Muscle of leg (tissue), 16 donors: ENCODE measurements around the gene THAP2. TPM values are rescaled to one million over a fixed set of nuclear protein-coding genes. Genes with fewer than 3 reads are reported as not detected.
A peak's percentile ranks its signal among the peaks of the same experiment; 100 is the strongest.

Experiments used
- DNase-seq: peaks from one replicate; pipeline ENCODE4 v3.0.0; 2013
- H3K27ac ChIP-seq: one replicate; pipeline ENCODE4 v1.5.1; 2013; ENCODE audit warnings: mild to moderate bottlenecking, low read length, control low read depth
- H3K27me3 ChIP-seq: one replicate; pipeline ENCODE4 v1.6.1; 2013; ENCODE audit warnings: low read length; ENCODE audit not compliant: control insufficient read depth, insufficient read depth
- H3K36me3 ChIP-seq: one replicate; pipeline ENCODE4 v1.6.1; 2013; ENCODE audit warnings: low read length; ENCODE audit not compliant: control insufficient read depth, insufficient read depth
- H3K4me1 ChIP-seq: one replicate; pipeline ENCODE4 v1.6.1; 2013; ENCODE audit warnings: low read length; ENCODE audit not compliant: control insufficient read depth, insufficient read depth
- H3K4me3 ChIP-seq: one replicate; pipeline ENCODE4 v1.5.1; 2013; ENCODE audit warnings: low read length, control low read depth
- H3K9me3 ChIP-seq: replicated peaks from 2 replicates; pipeline ENCODE4 v1.6.1; 2013; ENCODE audit warnings: low read depth, low read length; ENCODE audit not compliant: control insufficient read depth
- WGBS: methylation state at CpG from one replicate; pipeline ENCODE4 v1.1.5; 2013; ENCODE audit warnings: missing lambda C conversion rate; ENCODE audit not compliant: insufficient coverage; 5-methylcytosine and 5-hydroxymethylcytosine counted together
- long read RNA-seq, 11 donors: transcript quantifications; one replicate each; lab custom pipeline, GENCODE V29; 2026
- polyA plus RNA-seq, 8 donors: library from polyadenylated mRNA; unstranded; fragments of 120-200 nt; gene quantifications; one replicate each; pipeline versions ENCODE4 v1.2.1 to v1.2.3, GENCODE V29; 2013; ENCODE audit warnings: inconsistent platforms in 1 of 8, low replicate concordance in 1 of 8; ENCODE audit not compliant: insufficient read length in 8 of 8, insufficient read depth in 1 of 8
- total RNA-seq: library from RNA; stranded (reverse); fragments of 120-200 nt; gene quantifications from one replicate; pipeline ENCODE4 v1.2.4, GENCODE V29; 2013

Gene THAP2
- total RNA-seq = 12.9 TPM
- 10 to 100 TPM in 1 of 8 donors, 1 to 10 TPM in 7; 7.6 to 10.4 (median 9.0) TPM for polyA plus RNA-seq
- long read RNA-seq, donor 1 = 0 reads
- long read RNA-seq, donor 2, full-length matches to known transcripts = 1 of 1 reads
- long read RNA-seq, donor 2, partial matches to known transcripts = 0 of 1 reads
- long read RNA-seq, donor 2, other reads (novel, unspliced or antisense) = 0 of 1 reads
- long read RNA-seq, donor 3, full-length matches to known transcripts = 4 of 4 reads
- long read RNA-seq, donor 3, partial matches to known transcripts = 0 of 4 reads
- long read RNA-seq, donor 3, other reads (novel, unspliced or antisense) = 0 of 4 reads
- long read RNA-seq, donor 4, full-length matches to known transcripts = 4 of 4 reads
- long read RNA-seq, donor 4, partial matches to known transcripts = 0 of 4 reads
- long read RNA-seq, donor 4, other reads (novel, unspliced or antisense) = 0 of 4 reads
- long read RNA-seq, donor 5, full-length matches to known transcripts = 9 of 9 reads
- long read RNA-seq, donor 5, partial matches to known transcripts = 0 of 9 reads
- long read RNA-seq, donor 5, other reads (novel, unspliced or antisense) = 0 of 9 reads
- long read RNA-seq, donor 6, full-length matches to known transcripts = 8 of 8 reads
- long read RNA-seq, donor 6, partial matches to known transcripts = 0 of 8 reads
- long read RNA-seq, donor 6, other reads (novel, unspliced or antisense) = 0 of 8 reads
- long read RNA-seq, donor 7, full-length matches to known transcripts = 5 of 5 reads
- long read RNA-seq, donor 7, partial matches to known transcripts = 0 of 5 reads
- long read RNA-seq, donor 7, other reads (novel, unspliced or antisense) = 0 of 5 reads
- long read RNA-seq, donor 8, full-length matches to known transcripts = 4 of 4 reads
- long read RNA-seq, donor 8, partial matches to known transcripts = 0 of 4 reads
- long read RNA-seq, donor 8, other reads (novel, unspliced or antisense) = 0 of 4 reads
- long read RNA-seq, donor 9 = 0 reads
- long read RNA-seq, donor 10, full-length matches to known transcripts = 7 of 7 reads
- long read RNA-seq, donor 10, partial matches to known transcripts = 0 of 7 reads
- long read RNA-seq, donor 10, other reads (novel, unspliced or antisense) = 0 of 7 reads
- long read RNA-seq, donor 11, full-length matches to known transcripts = 2 of 2 reads
- long read RNA-seq, donor 11, partial matches to known transcripts = 0 of 2 reads
- long read RNA-seq, donor 11, other reads (novel, unspliced or antisense) = 0 of 2 reads

- Histone ChIP-seq H3K36me3 (peaks cover 9% of the 10 kb centered on the region), H3K9me3 (no peaks in the 10 kb centered on the region), H3K4me1 (peaks cover 7% of the 10 kb centered on the region), H3K4me3 (peak within 1 kb of the TSS; percentile 95), H3K27me3 (no peaks in the 10 kb centered on the region), H3K27ac (peak within 1 kb of the TSS; percentile 99)
- DNase-seq = peak; percentile 100
- 0% methylated on average over 36 of the region's 57 CpGs for WGBS
These were observed at the start of gene THAP2, which contains the start of gene ZFC3H1 for GRCh38 chr12:71663561-71664410. Gene THAP2 (plus strand): TSS chr12:71664301. CDS start chr12:71664510, 209 bp downstream. Gene ZFC3H1 (minus strand): TSS chr12:71663848. CDS start chr12:71663610, 238 bp downstream.

- Histone ChIP-seq H3K27me3 (no peaks in the 10 kb centered on the region), H3K27ac (no peak overlapping the region), H3K4me3 (no peak overlapping the region), H3K4me1 (no peaks in the 10 kb centered on the region), H3K36me3 (peaks cover 31% of the 10 kb centered on the region), H3K9me3 (no peaks in the 10 kb centered on the region)
- 100% methylated on average over 1 of the region's 1 CpG for WGBS
- no peak for DNase-seq
These were observed 42.2 kb upstream of the THAP2 start for GRCh38 chr12:71621938-71622337.

GRCh38 chr12:71625476-71625875 is 38.6 kb upstream of the THAP2 start:
- H3K4me1 ChIP-seq = no peaks in the 10 kb centered on the region
- H3K4me3 ChIP-seq = no peak overlapping the region
- no peaks in the 10 kb centered on the region for H3K27me3 ChIP-seq
- H3K27ac ChIP-seq = no peak overlapping the region
- DNase-seq = no peak
- H3K36me3 ChIP-seq = peaks cover 23% of the 10 kb centered on the region
- no CpG with 5 or more reads among the region's 2 CpGs for WGBS
- H3K9me3 ChIP-seq = no peaks in the 10 kb centered on the region

GRCh38 chr12:71626098-71626497 is 38.0 kb upstream of the THAP2 start:
- 58% methylated on average over 3 of the region's 5 CpGs for WGBS
- Histone ChIP-seq H3K4me1 (no peaks in the 10 kb centered on the region), H3K36me3 (peaks cover 25% of the 10 kb centered on the region), H3K4me3 (no peak overlapping the region), H3K9me3 (no peaks in the 10 kb centered on the region), H3K27ac (no peak overlapping the region), H3K27me3 (no peaks in the 10 kb centered on the region)
- peak; percentile 81 for DNase-seq

GRCh38 chr12:71626768-71627167 is 37.3 kb upstream of the THAP2 start:
- Histone ChIP-seq H3K4me3 (no peak overlapping the region), H3K4me1 (no peaks in the 10 kb centered on the region), H3K9me3 (no peaks in the 10 kb centered on the region), H3K27ac (no peak overlapping the region), H3K36me3 (peaks cover 25% of the 10 kb centered on the region), H3K27me3 (no peaks in the 10 kb centered on the region)
- WGBS = no CpG with 5 or more reads among the region's 3 CpGs
- no peak for DNase-seq

GRCh38 chr12:71627438-71628002 is 36.6 kb upstream of the THAP2 start:
- no CpG with 5 or more reads among the region's 2 CpGs for WGBS

GRCh38 chr12:71636704-71637115 is 27.4 kb upstream of the THAP2 start:
- H3K36me3 ChIP-seq = peaks cover 32% of the 10 kb centered on the region
- no peaks in the 10 kb centered on the region for H3K9me3 ChIP-seq
- H3K4me1 ChIP-seq = no peaks in the 10 kb centered on the region
- no peak overlapping the region for H3K27ac ChIP-seq
- no CpG with 5 or more reads among the region's 3 CpGs for WGBS
- DNase-seq = peak; percentile 68
- H3K27me3 ChIP-seq = no peaks in the 10 kb centered on the region
- no peak overlapping the region for H3K4me3 ChIP-seq

More at GRCh38 chr12:71627438-71628002, 36.6 kb upstream of the THAP2 start:
- Histone ChIP-seq H3K27ac (no peak overlapping the region), H3K4me3 (no peak overlapping the region), H3K9me3 (no peaks in the 10 kb centered on the region), H3K36me3 (peaks cover 22% of the 10 kb centered on the region), H3K4me1 (no peaks in the 10 kb centered on the region), H3K27me3 (no peaks in the 10 kb centered on the region)
- DNase-seq = no peak

- Histone ChIP-seq H3K27ac (no peak overlapping the region), H3K36me3 (peaks cover 32% of the 10 kb centered on the region), H3K27me3 (no peaks in the 10 kb centered on the region), H3K4me1 (no peaks in the 10 kb centered on the region), H3K9me3 (no peaks in the 10 kb centered on the region), H3K4me3 (no peak overlapping the region)
- no peak for DNase-seq
These were observed 25.6 kb upstream of the THAP2 start for GRCh38 chr12:71638499-71638898.

- H3K27me3 ChIP-seq = no peaks in the 10 kb centered on the region
- WGBS = no CpG with 5 or more reads among the region's 2 CpGs
- H3K4me1 ChIP-seq = no peaks in the 10 kb centered on the region
- no peak overlapping the region for H3K4me3 ChIP-seq
- peaks cover 29% of the 10 kb centered on the region for H3K36me3 ChIP-seq
- DNase-seq = no peak
- no peaks in the 10 kb centered on the region for H3K9me3 ChIP-seq
- H3K27ac ChIP-seq = no peak overlapping the region
These were observed 24.8 kb upstream of the THAP2 start for GRCh38 chr12:71639341-71639760.
